Measurements from ENCODE around the gene PLCB2. TPM values are rescaled to one million over a fixed set of nuclear protein-coding genes. Genes with fewer than 3 reads are reported as not detected.
A peak's percentile ranks its signal among the peaks of the same experiment; 100 is the strongest.

Gene PLCB2
- total RNA-seq, 1 experiment from 2014 or later, result 7.4 TPM

- H3K79me2 ChIP-seq (ENCODE audit: insufficient read depth, low read length), result no peaks in the 10 kb centered on the region
- no peak for DNase-seq
- H2AFZ ChIP-seq (ENCODE audit: low read length), result no peak overlapping the region
- Mint-ChIP-seq H3K4me3 (peak overlapping the region; percentile 67 to 85), H3K4me1 (peaks cover 61 to 66% of the 10 kb centered on the region in 2 experiments), H3K36me3 (ENCODE audit: insufficient read depth in 1 of 3, low read depth in 3 of 3) (peaks cover 2 to 17% (median 6%) of the 10 kb centered on the region in 3 experiments; a peak in 4 of 7 replicates), H3K9me3 (peaks cover 0 to 6% of the 10 kb centered on the region in 2 experiments; a peak in 1 of 5 replicates), H3K27ac (no peak overlapping the region; a peak in 1 of 7 replicates), H3K27me3 (ENCODE audit: low read depth) (peaks cover 38% of the 10 kb centered on the region)
- no peak overlapping the region for H4K8ac ChIP-seq (replicated peaks; ENCODE audit: insufficient read length, low read depth, low read length)
- no peaks in the 10 kb centered on the region; the same call in 1 of the 2 replicates for H3K27me3 ChIP-seq (ENCODE audit: insufficient read depth, low read length)
- no peak overlapping the region for H4K5ac ChIP-seq (ENCODE audit: insufficient read length, low read depth, low read length)
- H3K14ac ChIP-seq (ENCODE audit: insufficient read depth, low read length), result no peak overlapping the region
- no CpG with 5 or more reads among the region's 101 CpGs for WGBS (ENCODE audit: extremely low coverage, insufficient read length, low lambda C conversion rate)
- H3K79me1 ChIP-seq (ENCODE audit: insufficient read depth, low read depth, low read length, poor library complexity, severe bottlenecking), result no peaks in the 10 kb centered on the region
- no peak overlapping the region for H2BK15ac ChIP-seq (ENCODE audit: low read depth, low read length)
- H3K4ac ChIP-seq (ENCODE audit: low read depth, low read length), result no peak overlapping the region
- no peak overlapping the region for H2BK12ac ChIP-seq (ENCODE audit: insufficient read length, low read depth, low read length)
- no peak overlapping the region for H2BK5ac ChIP-seq (ENCODE audit: insufficient read length, low read length)
- H4K20me1 ChIP-seq (ENCODE audit: control insufficient read depth, insufficient read depth, insufficient read length), result no peaks in the 10 kb centered on the region
- H3K56ac ChIP-seq (ENCODE audit: insufficient read length, low read depth, low read length), result no peak overlapping the region
- H3K9ac ChIP-seq (ENCODE audit: extremely low read depth, insufficient read length, low read length), result no peak overlapping the region
- no peak overlapping the region for H4K91ac ChIP-seq (ENCODE audit: insufficient read length, low read depth, low read length)
- H3K9me3 ChIP-seq (ENCODE audit: control insufficient read depth, low read depth, low read length), result no peaks in the 10 kb centered on the region
- H3K27ac ChIP-seq (ENCODE audit: insufficient read length, low read depth, low read length), result no peak overlapping the region
- no peak overlapping the region for H2AK5ac ChIP-seq (ENCODE audit: insufficient read length, low read length)
- H3K23ac ChIP-seq (ENCODE audit: insufficient read length, low read depth, low read length), result no peak overlapping the region
- TF ChIP-seq CTCF (conservative IDR thresholded peaks at IDR 0.05), result no peak
- H3K23me2 ChIP-seq (ENCODE audit: insufficient read length, low read depth, low read length, poor library complexity, severe bottlenecking), result peaks cover 10% of the 10 kb centered on the region
- no peak overlapping the region for H2BK120ac ChIP-seq (ENCODE audit: low read depth, low read length, poor library complexity, severe bottlenecking)
- H3K18ac ChIP-seq (ENCODE audit: insufficient read length, low read depth, low read length), result no peak overlapping the region
- H3K4me1 ChIP-seq (ENCODE audit: insufficient read depth, low read length), result peaks cover 25% of the 10 kb centered on the region; the same call in 1 of the 2 replicates
- H2BK20ac ChIP-seq (ENCODE audit: low read depth, low read length, poor library complexity, severe bottlenecking), result no peak overlapping the region
- H3T11ph ChIP-seq (ENCODE audit: low read length), result no peak overlapping the region
- H3K4me2 ChIP-seq (ENCODE audit: insufficient read depth, insufficient read length, low read length), result peak overlapping the region; percentile 58
Measured at GRCh38 chr15:40323953-40324937, 16.5 kb upstream of the PLCB2 start.

Measured in H9 (cell line).